Measurements from ENCODE around the gene ASIC2.
"Not testable (repeated sequence)": the region's sequence is repeated elsewhere in the genome, so short reads cannot be mapped to it uniquely, and the experiment has no call there.

The ASIC2 gene

DNA sequence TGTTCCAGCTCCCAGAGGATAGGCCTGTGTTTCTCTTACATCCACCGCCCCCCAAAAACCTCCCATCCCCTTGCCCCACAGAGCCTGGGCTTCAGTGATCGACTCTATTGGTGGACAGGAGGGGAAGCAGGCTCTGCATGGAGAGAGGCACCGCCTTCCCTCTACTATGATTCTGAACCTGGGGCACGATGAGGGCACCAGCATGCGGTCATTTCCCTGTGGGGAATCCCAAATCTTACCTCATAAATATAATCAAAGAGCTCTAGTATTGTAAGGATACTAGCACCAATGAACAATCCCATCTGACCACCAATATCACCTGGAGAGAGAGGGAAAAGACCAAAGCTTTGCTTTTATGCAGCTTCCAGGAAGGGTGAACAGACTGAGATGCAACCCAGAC is 275.7 kb downstream of the ASIC2 start:
- no peak for DNase-seq

DNA sequence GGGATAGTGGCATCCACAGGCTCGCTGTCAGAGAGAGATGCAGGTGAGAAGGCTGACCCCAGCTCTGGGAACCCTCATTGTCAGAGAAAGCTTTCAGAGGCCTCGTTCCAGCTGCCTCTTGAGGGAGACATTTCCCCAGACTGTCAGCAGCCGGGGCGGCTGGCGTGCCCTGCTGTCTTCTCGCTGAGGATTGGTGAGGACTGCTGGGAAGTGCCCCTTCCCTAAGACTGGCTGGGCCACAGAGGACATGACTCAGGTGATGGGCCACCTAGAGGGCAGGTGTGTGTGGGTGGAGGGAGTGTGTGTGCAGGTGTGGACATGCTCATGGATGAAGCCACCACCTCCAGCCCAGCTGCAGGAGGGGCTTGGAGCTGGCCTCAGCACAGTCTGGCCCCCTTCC is 276.2 kb downstream of the ASIC2 start:
- no peak for DNase-seq

DNA sequence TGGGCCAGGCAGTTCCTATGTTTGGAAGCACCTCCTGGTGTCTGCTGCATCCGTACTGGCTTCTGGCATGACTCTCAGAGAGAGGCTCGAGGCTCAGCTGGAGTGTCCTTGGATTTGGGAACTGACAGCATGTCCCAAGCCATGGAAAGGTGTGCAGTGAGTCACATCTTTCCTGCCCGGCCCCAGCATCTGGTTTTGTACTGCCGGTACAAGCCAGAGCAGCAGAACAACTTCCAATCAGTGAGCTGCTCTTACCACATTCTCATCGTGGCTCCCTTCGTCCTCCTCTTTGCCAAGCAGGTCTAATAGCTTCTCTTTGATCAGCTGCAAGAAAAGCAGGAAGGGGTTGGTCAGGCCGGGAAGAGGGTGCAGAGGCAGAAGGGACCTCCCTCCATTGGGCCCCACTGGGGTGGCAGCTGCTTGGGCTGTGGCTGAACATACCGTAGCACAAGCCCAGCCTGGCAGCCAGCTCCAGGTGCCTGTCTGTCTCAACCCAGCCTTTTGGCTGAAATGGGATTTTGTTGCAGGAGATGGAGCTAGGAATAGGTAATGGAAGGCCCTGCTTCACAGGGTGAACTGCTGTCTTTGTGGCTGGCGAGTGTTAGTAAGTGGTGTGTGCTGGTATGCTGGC is 277.3 kb downstream of the ASIC2 start:
- no peak for DNase-seq

- DNase-seq: no peak
Measured at GRCh38 chr17:33014751-33015150, 278.3 kb downstream of the ASIC2 start.

DNA sequence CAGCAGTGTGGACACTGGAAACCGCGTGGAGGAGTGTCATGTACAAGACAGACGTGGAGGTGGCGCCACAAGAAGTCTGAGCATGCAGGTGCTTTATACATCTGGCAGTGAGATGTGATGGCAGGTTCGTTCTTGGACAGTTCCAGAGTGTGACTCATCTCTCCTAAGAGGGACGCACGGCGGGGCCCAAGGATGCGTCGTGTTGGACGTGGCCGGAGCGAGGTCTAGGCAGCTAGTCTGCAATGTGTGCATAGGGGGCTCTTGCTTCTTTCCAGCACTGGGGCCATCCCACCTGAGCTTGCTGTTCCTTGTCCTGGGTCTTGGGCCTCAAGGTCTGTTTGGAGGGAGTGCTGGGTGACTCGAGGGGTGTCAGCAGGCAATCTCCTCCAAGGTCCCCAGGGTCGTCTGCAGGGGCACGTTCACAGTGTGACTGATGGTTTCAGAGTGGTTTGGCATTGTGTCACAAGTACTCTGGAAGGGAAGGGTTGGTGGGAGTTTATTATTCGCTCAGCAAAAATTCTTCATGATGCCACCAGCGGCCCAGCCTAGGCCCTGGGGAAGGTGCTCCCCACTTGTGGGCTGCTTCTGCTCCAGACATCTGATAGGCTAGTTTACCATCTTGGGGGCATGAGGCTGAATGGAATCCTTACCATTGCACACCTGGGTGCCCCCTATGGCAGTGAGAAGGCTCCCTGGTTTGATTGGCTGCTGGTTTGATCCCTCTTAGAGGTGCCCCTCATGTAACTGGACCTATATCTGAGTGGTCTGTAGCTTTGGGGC is 279.3 kb downstream of the ASIC2 start:
- peak; percentile 13 for DNase-seq

GRCh38 chr17:33012522-33013033 is 280.5 kb downstream of the ASIC2 start:
- peak; percentile 97 for DNase-seq

DNA sequence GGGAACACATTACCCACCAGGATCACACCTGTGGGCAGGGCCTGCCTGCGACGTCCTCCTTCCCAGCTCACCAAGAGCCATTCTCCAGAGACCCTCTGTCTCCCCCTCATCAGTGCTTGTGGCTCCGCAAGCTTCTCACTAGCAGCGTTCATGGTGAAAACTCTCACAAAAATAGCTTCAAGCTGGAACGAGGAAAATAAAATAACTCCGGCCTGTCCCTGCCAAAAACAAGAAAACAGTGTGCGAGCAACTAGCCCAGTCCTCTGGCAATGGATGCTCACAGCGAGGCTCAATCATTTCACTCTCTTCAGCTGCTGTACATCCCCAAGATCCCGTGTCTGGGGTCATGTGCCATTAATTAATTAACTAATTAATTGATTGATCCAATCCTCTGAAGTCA is 283.5 kb downstream of the ASIC2 start:
- DNase-seq: no peak

DNA sequence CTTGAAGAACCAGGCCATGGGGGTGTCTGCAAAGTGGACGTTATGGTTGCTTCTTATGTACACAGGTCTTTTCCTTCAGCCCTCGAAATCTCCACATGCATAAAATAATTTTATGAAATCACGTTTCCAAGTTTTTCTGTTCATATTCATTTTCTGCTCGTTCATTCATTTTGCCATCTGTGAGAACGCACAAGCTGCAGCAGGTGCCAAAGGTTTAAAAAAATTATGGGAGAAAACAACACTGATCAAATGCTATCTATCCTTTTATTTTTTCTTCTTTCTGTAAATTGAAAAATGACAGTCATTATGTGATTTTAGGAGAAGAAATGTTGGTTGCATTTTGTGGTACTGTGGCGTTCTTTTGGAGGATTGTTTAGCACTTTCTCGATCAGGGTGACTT is 285.9 kb downstream of the ASIC2 start:
- no peak for DNase-seq

DNA sequence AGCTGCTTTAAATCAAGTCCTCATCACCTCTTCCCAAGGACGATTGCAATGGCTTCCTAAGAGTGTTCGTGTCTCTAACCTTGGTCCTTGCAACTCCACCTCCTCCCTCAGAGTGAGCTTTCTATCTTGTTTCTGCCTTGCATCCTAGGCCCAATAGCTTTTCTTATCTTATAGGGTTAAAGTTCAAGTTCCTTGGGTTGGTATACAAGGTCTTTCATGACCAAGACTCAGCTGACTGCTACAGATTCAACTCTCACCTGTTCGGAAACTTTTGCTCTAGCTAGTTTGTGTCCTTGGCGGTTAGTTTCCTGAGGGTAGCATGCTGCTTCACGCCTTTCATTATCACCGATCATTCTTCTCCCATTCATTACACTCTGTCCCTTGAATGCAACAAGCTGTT is 290.8 kb downstream of the ASIC2 start:
- no peak for DNase-seq

DNA sequence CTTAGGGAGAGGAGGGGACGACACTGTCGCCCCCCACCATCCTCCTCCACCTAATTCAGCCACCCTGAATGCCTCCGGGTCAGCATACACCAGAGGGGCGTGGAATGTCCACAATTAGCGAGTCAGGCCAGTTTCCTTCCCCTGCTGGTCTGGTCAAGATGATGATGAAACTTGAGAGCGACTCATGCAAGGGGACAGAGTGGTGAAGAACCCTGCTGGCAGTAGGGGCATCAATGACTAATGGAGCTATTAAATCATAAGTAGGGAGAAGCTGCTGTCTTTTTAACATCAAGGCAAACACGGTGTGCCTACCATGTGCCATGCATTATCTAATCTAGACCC is 294.2 kb downstream of the ASIC2 start:
- DNase-seq: peak; percentile 63

DNA sequence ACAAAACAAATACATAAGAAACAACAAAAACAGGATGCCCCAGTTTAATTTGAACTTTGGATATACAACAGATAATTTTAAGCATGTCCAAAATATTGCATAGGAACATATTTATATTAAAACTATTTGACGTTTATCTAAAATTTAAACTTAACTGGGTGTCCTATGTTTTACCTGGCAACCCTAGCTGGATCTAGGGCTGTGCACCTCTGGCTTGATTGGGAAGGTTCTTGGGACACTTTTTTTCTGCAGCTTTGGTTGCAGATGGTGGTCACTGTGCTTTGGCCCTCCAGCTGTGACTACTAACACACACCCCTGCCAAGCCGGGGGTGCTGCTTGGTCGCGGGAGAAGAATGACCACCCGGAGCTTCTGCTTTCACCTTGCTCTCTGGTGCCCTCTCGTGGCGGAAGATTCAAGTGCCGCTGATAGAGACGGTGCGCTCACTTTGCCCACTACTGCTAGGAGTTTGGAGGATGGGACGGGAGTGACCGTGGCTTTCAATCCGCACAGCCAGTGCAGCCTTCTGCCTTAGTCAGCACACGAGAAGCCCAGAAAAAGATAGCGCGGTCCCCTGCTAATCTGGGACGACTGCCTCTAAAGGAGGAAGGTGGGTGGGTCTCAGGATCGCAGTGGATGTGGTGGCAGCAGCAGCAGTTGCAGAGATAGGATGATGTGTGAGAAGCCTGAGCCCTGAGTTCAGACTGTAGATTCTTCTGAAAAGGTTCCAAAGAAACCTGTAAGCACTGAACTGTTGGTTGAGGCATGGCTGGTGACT is 294.8 kb downstream of the ASIC2 start:
- DNase-seq: peak; percentile 68

DNA sequence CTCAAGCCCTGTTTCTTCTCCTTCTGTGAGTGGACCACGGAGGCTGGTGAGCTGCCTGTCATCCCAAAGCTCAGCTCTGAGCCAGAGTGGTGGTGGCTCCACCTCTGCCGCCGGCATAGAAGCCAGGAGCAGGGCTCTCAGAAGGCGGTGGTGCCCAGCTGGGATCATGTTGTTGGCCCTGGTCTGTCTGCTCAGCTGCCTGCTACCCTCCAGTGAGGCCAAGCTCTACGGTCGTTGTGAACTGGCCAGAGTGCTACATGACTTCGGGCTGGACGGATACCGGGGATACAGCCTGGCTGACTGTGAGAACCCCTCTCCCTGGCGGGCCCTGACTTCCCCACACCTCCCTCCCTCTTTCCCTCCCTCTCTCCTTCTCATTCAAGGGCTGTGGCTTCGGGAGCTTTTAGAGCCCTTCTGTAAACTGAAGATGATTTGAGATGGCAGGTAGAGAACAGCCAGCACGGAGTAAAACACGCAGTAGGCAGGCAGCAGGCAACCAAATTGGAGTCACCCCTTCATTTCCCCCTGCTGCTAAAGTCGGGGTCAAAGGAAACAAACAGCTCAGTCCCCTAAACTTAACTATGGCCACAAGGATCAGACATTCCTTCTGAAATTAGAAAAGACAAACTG is 297.6 kb downstream of the ASIC2 start:
- no peak for DNase-seq

DNA sequence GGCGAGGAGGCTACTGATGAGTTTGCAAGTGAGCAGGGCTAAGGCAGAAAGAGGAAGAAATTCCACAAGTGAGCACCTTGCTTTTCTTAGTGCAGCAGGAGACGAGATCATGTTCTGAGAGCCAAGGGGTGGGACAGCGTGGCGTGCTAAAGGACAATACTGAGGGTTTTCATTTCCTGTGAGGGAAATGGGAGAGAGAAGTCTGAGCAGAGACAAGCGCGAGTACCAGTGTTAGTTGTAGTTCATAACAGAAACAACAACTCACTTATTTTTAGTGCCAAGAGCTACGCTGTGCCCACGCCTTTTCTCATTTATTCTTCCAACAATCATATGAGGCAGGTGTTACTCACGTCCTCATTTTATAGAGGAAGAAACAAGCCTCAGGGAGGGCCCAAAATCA is 299.1 kb downstream of the ASIC2 start:
- no peak for DNase-seq

GRCh38 chr17:32992321-32993033 is 300.6 kb downstream of the ASIC2 start:
- DNase-seq: no peak

GRCh38 chr17:32988481-32989101 is 304.5 kb downstream of the ASIC2 start:
- DNase-seq: no peak

DNA sequence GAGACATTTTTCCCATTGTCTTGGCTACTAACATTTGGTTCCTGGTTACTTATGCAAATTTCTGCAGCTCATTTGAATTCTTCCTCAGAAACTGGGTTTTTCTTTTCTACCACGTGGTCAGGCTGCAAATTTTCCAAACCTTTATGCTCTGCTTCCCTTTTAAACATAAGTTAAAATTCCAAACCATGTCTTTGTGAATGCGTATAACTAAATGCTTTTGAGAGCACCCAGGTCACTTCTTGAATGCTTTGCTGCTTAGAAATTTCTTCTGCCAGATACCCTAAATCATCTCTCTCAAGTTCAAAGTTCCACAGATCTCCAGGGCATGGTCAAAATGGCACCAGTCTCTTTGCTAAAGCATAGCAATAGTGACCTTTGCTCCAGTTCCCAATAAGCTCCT is 305.2 kb downstream of the ASIC2 start:
- not testable (repeated sequence) for DNase-seq

DNA sequence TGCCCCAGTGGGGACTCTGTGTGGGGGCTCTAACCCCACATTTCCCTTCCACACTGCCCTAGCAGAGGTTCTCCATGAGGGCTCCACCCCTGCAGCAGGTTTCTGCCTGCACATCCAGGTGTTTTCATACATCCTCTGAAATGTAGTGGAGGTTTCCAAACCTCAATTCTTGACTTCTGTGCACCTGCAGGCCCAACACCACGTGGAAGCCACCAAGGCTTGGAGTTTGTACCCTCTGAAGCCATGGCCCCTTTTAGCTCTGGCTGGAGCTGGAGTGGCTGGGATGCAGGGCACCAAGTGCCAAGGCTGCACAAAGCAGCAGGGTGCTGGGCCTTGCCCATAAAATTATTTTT is 305.7 kb downstream of the ASIC2 start:
- DNase-seq: not testable (repeated sequence)

DNA sequence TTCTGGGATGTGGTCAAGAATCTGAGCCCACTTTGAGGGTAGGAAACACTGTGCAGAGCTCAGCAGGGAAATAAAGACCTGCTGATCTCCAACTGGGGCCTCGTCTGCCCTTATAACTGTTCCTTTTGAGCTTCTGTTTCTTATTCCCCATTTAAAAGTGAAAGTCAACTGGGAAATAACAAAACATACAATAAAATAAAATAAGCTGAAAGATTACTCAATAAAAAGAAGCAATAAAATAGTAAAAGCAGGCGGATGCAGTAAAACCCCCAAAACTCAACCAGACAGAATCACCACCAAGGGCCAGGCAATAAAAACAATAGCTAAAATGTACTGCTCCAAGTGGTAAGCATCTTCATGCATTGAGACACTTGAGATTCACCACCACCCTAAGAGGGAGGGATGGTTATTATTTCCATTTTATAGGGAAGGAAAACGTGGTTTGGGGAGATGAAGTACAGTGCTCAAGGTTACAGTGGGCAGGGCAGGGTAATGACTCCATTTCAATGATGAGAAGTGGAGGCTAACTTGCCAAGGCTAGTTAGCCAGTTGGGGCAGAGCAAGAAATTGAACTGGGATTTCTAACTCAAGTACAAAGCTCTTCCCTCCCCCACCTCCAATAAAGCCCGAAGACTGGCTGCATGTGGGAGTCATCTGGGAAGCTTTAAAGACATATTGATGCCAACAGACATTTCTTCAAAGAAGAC is 307.9 kb downstream of the ASIC2 start:
- DNase-seq: no peak

DNA sequence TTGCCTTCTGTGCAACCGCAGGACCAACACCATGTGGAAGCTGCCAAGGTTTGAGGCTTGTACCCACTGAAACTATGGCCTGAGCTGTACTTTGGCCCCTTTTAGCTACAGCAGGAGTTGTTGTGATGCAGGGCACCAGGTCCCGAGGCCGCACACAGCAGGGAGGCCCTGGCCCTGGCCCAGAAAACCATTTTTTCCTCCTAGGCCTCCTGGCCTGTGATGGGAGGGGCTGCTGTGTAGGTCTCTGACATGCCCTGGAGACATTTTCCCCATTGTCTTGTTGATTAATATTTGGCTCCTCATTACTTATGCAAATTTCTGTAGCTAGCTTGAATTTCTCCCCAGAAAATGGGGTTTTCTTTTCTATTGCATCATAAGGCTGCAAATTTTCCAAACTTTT is 311.5 kb downstream of the ASIC2 start:
- DNase-seq: not testable (repeated sequence)

- no peak for DNase-seq
Measured at GRCh38 chr17:32980230-32980629, 312.9 kb downstream of the ASIC2 start.

- no peak for DNase-seq
Measured at GRCh38 chr17:32976605-32977004, 316.5 kb downstream of the ASIC2 start.
